Renal pelvis (tissue), 4 donors: Measurements from ENCODE around the gene ARID4A. TPM values are rescaled to one million over a fixed set of nuclear protein-coding genes. Genes with fewer than 3 reads are reported as not detected.
"Not testable (repeated sequence)": the region's sequence is repeated elsewhere in the genome, so short reads cannot be mapped to it uniquely, and the experiment has no call there.

ENCODE experiments used
- DNase-seq: peaks from one replicate; pipeline ENCODE4 v3.0.0-alpha.2; 2013
- polyA plus RNA-seq, 3 donors: library from polyadenylated mRNA; unstranded; fragments of 120-200 nt; gene quantifications; one replicate each; pipeline ENCODE4 v1.2.1, GENCODE V29; 2013; ENCODE audit not compliant: insufficient read length in 3 of 3

Gene ARID4A
- polyA plus RNA-seq, 3 donors = 26.3 to 37.9 (median 34.9) TPM

DNA sequence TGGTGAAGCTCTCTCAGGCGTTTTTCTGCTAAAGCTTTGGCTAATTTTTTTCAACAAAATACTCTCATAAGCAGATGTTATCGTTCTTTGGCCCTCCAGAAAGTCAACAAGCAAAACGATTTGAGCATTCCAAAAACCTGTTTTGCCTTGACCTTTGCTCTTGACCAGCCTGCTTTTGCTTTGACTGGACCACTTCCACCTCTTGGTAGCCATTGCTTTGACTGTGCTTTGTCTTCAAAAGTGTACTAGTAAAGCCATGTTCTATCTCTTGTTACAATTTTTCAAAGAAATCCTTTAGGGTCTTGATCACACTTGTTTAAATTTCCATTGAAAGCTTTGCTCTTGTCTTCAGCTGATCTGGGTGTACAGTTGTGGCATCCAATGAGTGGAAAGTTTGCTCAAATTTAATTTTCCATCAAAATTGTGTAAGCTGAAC is 10.7 kb upstream of the ARID4A start:
- no peak for DNase-seq

- no peak for DNase-seq
These were observed 10.1 kb upstream of the ARID4A start for GRCh38 chr14:58288106-58288792.

- no peak for DNase-seq
These were observed 6.7 kb upstream of the ARID4A start for GRCh38 chr14:58291646-58292045.

DNA sequence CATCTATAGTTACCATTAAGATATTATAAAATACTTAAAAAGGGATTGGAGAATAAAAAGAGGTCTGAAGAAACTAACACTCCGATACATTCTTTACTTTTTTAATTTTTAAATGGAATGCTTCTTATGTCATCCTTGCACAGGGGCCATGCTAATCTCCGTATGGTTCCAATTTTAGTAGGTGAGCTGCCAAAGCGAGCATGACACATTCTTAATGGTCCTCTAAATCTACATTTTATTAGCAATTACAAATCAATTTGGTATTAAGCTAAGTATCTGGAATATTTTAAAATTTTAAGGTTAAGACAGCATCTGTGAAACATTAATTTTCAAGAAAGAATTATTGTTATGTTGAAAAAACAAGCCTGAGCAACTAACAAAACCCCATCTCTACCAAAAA is 6.2 kb upstream of the ARID4A start:
- DNase-seq = no peak

DNA sequence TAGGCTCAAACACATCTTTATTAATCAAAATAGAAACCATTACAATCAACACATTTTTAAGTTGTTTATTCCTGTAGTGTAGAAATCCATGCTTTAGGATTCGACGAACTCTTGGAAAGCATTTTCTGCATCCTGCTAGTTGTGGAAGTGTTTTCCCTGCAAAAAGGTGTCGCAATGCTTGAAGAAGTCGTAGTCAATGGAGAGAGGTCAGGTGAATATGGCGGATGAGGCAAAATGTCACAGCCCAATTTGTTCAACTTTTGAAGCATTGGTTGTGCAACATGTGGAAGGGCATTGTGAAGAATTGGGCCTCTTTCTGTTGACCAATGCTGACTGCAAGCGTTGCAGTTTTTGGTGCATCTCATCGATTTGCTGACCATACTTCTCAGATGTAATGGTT is 4.2 kb upstream of the ARID4A start:
- no peak for DNase-seq

DNA sequence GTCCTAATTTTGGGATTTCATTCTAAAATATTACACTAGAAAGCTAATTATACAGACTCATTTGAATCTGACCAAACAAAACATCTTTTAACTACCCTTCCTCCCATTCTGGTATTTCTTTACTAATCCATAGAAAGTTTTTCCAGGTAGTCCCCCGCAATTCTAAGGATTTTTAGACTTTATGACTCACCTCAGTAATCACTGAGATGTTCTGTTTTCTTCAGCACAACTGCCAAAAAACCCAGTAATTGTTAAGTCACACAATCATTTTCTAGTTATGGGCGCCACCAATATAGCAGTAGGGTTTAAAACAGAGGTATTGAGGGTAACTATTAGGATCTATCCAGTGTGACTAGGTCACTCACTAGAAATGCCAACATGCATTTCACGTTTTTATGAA is 1.6 kb upstream of the ARID4A start:
- DNase-seq = no peak

DNA sequence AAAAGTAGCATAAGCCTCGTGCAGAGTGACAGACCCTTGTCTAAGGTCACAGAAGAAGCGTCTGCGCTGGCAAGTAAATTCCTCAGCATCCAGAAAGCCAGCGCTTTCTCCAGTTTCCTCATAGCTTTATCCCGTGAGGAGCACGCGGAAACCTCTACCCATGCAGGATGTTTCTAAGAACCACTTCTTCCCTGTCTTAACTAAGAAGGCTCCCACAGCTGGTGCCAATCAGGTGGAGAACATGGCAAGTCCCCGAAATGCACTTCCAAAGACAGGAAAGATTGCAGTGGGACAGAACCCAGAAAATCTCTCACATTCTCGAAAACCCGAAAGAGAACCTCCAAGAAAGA is 968 bp upstream of the ARID4A start:
- no peak for DNase-seq

DNA sequence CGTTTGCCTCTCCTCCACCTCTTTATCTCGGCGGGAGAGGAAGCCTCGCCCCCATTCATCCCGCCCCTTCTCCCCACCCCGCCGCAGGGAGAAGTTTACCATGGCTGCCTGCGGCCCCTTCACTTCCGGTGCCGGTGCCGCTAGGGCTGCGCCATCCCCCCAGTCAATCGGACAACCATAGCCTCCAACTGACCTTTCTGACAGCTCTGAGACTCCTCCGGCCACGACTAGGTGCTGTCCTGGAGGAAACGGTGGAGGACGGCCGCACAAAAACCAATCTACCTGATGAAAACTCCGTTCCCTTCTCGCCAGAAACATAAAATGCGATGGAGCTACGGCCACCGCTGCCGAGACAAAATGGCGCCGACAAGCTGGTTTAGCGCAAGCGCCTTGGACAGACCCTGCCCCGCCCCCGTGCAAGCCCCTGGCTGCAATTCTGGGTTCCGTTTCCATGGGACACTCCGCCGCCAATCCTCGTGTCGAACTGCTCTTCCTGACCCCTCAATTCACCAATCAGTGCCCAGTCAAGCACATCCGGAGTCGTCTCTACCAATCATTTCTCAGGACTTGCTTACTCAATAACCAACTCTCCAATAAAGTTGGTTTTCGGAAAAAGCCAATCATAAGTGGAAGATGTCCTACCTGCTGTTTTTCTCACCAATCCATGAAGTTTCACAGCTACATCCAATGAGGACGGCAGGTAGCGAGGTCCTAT is 436 bp upstream of the ARID4A start:
- peak; percentile 100 for DNase-seq

- peak; percentile 23 for DNase-seq
These were observed 1.3 kb downstream of the ARID4A start for GRCh38 chr14:58299401-58300330.

GRCh38 chr14:58301416-58301815 is 3.1 kb downstream of the ARID4A start:
- no peak for DNase-seq

DNA sequence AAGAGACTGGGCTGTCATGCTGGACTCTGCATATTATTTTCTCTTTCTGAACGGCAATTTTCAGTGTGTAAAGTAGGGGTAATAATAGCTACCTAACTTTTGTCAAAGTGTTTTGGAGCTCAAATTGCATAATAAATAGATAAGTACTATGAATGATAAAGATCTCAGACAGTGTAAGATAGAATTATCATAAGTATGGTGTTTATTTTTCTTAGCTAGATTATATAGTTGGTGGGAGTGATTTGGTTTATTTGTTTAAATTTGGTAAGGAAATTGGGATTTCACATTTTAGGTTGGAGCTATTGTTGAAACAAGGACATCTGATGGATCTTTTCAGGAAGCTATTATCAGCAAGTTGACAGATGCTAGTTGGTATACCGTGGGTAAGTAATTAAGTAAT is 7.4 kb downstream of the ARID4A start:
- DNase-seq = no peak

- no peak for DNase-seq
These were observed 9.4 kb downstream of the ARID4A start for GRCh38 chr14:58307597-58308316.

DNA sequence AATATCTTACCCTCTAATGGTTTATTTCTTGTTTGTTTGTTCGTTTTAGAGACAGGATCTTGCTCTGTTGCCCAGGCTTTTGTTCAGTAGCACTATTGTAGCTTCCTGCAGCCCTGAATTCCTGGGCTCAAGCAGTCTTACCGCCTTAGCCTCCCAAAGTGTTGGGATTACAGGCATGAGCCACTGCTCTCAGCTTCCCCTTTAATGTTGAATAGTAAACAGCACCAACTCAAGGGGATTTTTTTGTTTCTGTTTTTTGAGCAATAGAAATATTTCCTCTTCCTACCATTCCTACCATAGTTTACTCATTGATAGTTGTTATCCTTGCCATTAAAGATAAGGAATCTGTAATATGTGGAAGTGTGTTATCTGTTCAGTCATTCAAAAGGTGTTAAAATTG is 10.7 kb downstream of the ARID4A start:
- no peak for DNase-seq

DNA sequence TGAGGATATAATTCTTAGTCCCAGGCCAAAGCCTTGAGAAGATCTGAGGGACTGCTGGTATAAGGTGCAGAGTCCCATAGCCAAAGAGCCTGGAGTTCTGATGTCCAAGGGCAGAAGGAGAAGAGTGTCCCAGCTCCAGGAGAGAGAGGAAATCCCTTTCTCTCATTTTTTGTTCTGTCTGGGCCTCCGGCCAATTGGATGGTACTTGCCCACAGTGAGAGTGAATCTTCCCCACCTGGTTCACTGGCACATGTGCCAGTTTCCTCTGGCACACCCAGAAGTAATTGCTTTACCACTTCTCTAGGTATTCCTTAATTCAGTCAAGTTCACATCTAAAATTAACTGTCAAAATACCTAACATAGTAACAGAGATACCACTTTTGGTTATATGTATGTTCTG is 15.3 kb downstream of the ARID4A start:
- no peak for DNase-seq

- DNase-seq = no peak
These were observed 17.3 kb downstream of the ARID4A start for GRCh38 chr14:58315606-58316005.

GRCh38 chr14:58327019-58327418 is 28.7 kb downstream of the ARID4A start:
- no peak for DNase-seq

- peak; percentile 96 for DNase-seq
These were observed 32.8 kb downstream of the ARID4A start for GRCh38 chr14:58331111-58331510.

DNA sequence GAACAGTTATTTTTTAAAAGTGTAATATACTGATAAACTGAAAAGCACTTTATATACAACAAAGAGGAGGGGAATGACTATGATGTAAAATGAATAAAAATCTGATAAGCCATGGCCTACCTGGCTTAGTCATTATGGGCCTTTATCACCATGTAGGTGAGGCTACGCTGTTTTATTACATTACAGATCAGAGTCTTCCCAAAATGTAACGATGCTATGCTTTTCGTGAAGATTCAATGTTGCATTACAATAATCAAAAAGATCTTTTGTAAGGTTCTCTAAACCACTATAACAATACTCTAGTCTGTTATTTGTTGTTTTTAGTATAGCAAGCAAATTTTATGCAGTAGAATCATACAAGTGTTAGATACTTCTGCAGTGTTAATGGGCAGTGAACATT is 34.2 kb downstream of the ARID4A start:
- DNase-seq = no peak

DNA sequence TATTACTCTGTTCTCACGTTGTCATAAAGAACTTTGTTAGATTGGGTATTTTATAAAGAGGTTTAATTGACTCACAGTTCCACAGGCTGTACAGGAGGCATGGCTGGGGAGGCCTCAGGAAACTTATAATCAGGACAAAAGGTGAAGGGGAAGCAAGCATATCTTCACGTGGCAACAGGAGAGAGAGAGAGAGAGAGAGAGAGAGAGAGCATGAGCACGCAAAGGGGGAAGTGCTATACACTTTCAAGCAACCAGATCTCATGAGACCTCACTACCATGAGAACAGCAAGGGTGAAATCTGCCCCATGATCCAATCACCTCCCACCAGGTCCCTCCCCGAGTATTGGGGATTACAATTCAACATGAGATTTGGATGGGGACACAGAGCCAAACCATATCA is 41.3 kb downstream of the ARID4A start:
- not testable (repeated sequence) for DNase-seq

DNA sequence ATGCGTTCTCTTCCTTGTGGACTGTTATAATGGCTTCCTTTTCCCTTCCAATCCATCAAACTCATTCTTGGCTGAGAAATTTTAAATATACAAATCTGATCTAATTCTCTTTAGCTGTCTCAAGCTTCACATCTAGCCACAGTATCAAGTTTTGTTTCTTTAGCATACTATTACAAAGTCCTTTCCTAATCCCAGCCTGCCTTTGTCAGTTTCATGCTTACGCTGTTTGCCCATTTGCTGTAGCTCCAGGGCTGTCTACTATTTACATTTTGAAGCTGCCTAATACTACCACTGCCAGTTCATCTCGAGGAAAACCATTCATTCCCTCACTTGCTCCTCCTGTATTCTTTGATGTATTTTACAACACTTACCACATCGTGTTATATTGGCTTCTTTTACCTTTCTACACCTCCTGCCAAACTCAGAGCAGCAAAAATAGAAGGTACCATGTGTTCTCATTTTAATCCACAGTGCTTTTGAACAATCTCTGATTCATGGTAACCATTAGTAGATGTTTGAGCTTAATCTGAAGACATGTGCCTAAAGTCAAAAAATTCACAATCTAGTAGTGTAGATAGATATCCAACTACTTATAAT is 42.9 kb downstream of the ARID4A start:
- no peak for DNase-seq

DNA sequence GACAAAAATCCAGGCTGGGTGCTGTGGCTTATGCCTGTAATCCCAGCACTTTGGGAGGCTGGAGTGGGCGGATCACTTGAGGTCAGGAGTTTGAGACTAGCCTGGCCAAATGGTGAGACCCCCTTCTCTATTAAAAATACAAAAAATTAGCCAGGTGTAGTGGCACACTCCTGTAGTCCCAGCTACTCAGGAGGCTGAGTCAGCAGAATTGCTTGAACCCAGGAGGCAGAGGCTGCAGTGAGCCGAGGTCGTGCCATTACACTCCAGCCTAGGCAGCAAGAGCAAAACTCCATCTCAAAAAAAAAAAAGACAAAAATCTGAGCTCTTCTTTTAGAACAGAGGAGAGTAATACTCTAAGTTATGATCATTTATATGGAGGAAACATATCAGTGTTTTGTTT is 45.2 kb downstream of the ARID4A start:
- DNase-seq = not testable (repeated sequence)
